Activated T-helper 9 cell treated with anti-CD3 and anti-CD28 coated beads, Interleukin-2, amount 50 U/mL, for 16 hours (primary cell): Measurements from ENCODE around the gene OR10K2.

Source experiments
- DNase-seq: peaks from one replicate; pipeline ENCODE4 v3.0.0-alpha.2; 2020; ENCODE audit warnings: low read depth

Gene OR10K2

GRCh38 chr1:158371188-158371953 lies 54.7 kb downstream of the OR10K2 start:
- no peak for DNase-seq
